HepG2 (cell line): Measurements from ENCODE around the gene NCMAP. TPM values are rescaled to one million over a fixed set of nuclear protein-coding genes. Genes with fewer than 3 reads are reported as not detected.

ENCODE experiments used
- BRCA1 ChIP-seq: sonication (generic); formaldehyde crosslinking; IDR thresholded peaks from 2 replicates; pipeline ENCODE4 v1.4.0; 2020; ENCODE audit warnings: missing genetic modification reagents
- CHCHD3 ChIP-seq: sonication (generic); formaldehyde crosslinking; IDR thresholded peaks from 2 replicates; pipeline ENCODE4 v1.8.0; 2022; ENCODE audit warnings: mild to moderate bottlenecking, missing genetic modification reagents, moderate library complexity
- FOXP1 ChIP-seq, 2 experiments: fragments of 450-650 bp in 1 of 2; IDR thresholded peaks; 2 replicates each; pipeline ENCODE4 v1.6.1; 2017 to 2018; ENCODE audit warnings: antibody characterized with exemption in 1 of 2
- HNRNPUL1 ChIP-seq: fragments of 200-400 bp; formaldehyde crosslinking; IDR thresholded peaks from 2 replicates; pipeline ENCODE4 v1.6.1; 2017; ENCODE audit warnings: low read depth, mild to moderate bottlenecking, low read length, moderate library complexity
- ISX ChIP-seq: sonication (generic); formaldehyde crosslinking; conservative IDR thresholded peaks from 2 replicates; pipeline ENCODE4 v1.5.0; 2020; ENCODE audit warnings: missing genetic modification reagents
- KDM1A ChIP-seq: IDR thresholded peaks from 2 replicates; pipeline ENCODE4 v1.6.1; 2016; ENCODE audit warnings: missing compliant biosample characterization
- KLF11 ChIP-seq: IDR thresholded peaks from 2 replicates; pipeline ENCODE4 v1.6.1; 2016; ENCODE audit warnings: missing compliant biosample characterization
- MED1 ChIP-seq: sonication (generic); formaldehyde crosslinking; IDR thresholded peaks from 2 replicates; pipeline ENCODE4 v1.4.0; 2020; ENCODE audit warnings: missing genetic modification reagents
- MXD4 ChIP-seq: IDR thresholded peaks from 2 replicates; pipeline ENCODE4 v1.6.1; 2016; ENCODE audit warnings: mild to moderate bottlenecking, missing biosample characterization, missing genetic modification reagents
- NCOA5 ChIP-seq: sonication (generic); formaldehyde crosslinking; IDR thresholded peaks from 2 replicates; pipeline ENCODE4 v1.4.0; 2020; ENCODE audit warnings: missing genetic modification reagents
- NONO ChIP-seq, 2 experiments: fragments of 450-650 bp in 1 of 2; sonication (generic) in 1 of 2; formaldehyde crosslinking in 1 of 2; IDR thresholded peaks in 1 of 2; conservative IDR thresholded peaks in 1 of 2; 2 replicates each; pipeline versions ENCODE4 v1.6.1 to v1.8.0; 2017 to 2022; ENCODE audit warnings: mild to moderate bottlenecking in 1 of 2, missing genetic modification reagents in 1 of 2, moderate library complexity in 1 of 2
- NRL ChIP-seq: sonication (generic); formaldehyde crosslinking; IDR thresholded peaks from 2 replicates; pipeline ENCODE4 v1.5.0; 2020; ENCODE audit warnings: missing genetic modification reagents, mild to moderate bottlenecking, moderate library complexity, borderline replicate concordance
- SP140L ChIP-seq: sonication (generic); formaldehyde crosslinking; IDR thresholded peaks from 2 replicates; pipeline ENCODE4 v1.4.0; 2020; ENCODE audit warnings: missing genetic modification reagents, borderline replicate concordance
- ZBTB7A ChIP-seq: sonication (generic); formaldehyde crosslinking; IDR thresholded peaks from 2 replicates; pipeline ENCODE4 v1.8.0; 2022; ENCODE audit warnings: mild to moderate bottlenecking, missing genetic modification reagents
- ZBTB7B ChIP-seq: sonication (generic); formaldehyde crosslinking; IDR thresholded peaks from 2 replicates; pipeline ENCODE4 v1.4.0; 2020; ENCODE audit warnings: missing genetic modification reagents
- ZFP90 ChIP-seq: sonication (generic); formaldehyde crosslinking; IDR thresholded peaks from 2 replicates; pipeline ENCODE4 v1.8.0; 2022; ENCODE audit warnings: missing genetic modification reagents, mild to moderate bottlenecking, inconsistent platforms, borderline replicate concordance
- ZNF225 ChIP-seq: sonication (generic); formaldehyde crosslinking; IDR thresholded peaks from 2 replicates; pipeline ENCODE4 v1.4.0; 2020; ENCODE audit warnings: mild to moderate bottlenecking, missing genetic modification reagents
- ZNF430 ChIP-seq: sonication (generic); formaldehyde crosslinking; IDR thresholded peaks from 2 replicates; pipeline ENCODE4 v1.9.0; 2021; ENCODE audit warnings: mild to moderate bottlenecking, missing genetic modification reagents
- ZNF441 ChIP-seq: sonication (generic); formaldehyde crosslinking; IDR thresholded peaks from 2 replicates; pipeline ENCODE4 v1.7.0; 2021; ENCODE audit warnings: missing genetic modification reagents, borderline replicate concordance
- ZNF644 ChIP-seq: IDR thresholded peaks from 2 replicates; pipeline ENCODE4 v1.6.1; 2016; ENCODE audit warnings: low read depth
- ZNF713 ChIP-seq: sonication (generic); formaldehyde crosslinking; IDR thresholded peaks from 2 replicates; pipeline ENCODE4 v1.4.0; 2020; ENCODE audit warnings: mild to moderate bottlenecking, missing genetic modification reagents
- ZNF747 ChIP-seq: sonication (generic); formaldehyde crosslinking; IDR thresholded peaks from 2 replicates; pipeline ENCODE4 v1.8.1; 2023; ENCODE audit warnings: missing genetic modification reagents, mild to moderate bottlenecking, borderline replicate concordance
- ZNF770 ChIP-seq: sonication (generic); formaldehyde crosslinking; IDR thresholded peaks from 2 replicates; pipeline ENCODE4 v1.5.0; 2020; ENCODE audit warnings: mild to moderate bottlenecking, missing genetic modification reagents
- polyA plus RNA-seq, 8 experiments: library from polyadenylated mRNA; depleted of rRNA in 3 of 8; stranded (reverse) in 7 of 8; unstranded in 1 of 8; fragments of >200 nt; fragmentation: Illumina TruSeq in 4 of 8; extraction: Trizol in 4 of 8; gene quantifications; 2 replicates each; pipeline versions ENCODE4 v1.2.1 to v1.2.3, GENCODE V29; 2011 to 2016; ENCODE audit warnings: low read depth in 4 of 8, missing spikeins in 1 of 8, mixed read lengths in 1 of 8; ENCODE audit not compliant: insufficient read depth in 1 of 8
- total RNA-seq, 5 experiments: library from RNA; depleted of rRNA; stranded (reverse); fragments of >200 nt; fragmentation: Illumina TruSeq; extraction: Trizol; gene quantifications; 2 replicates each; pipeline ENCODE4 v1.2.3, GENCODE V29; 2016; ENCODE audit warnings: low read depth in 1 of 5
- TF ChIP-seq, protein P1 (sequence below): sonication (generic); formaldehyde crosslinking; IDR thresholded peaks from 2 replicates; pipeline ENCODE4 v1.5.0; 2020; ENCODE audit warnings: mild to moderate bottlenecking, missing genetic modification reagents
- TF ChIP-seq, protein P2 (sequence below): sonication (generic); formaldehyde crosslinking; IDR thresholded peaks from 2 replicates; pipeline ENCODE4 v1.8.0; 2022; ENCODE audit warnings: missing genetic modification reagents, mild to moderate bottlenecking, moderate library complexity, borderline replicate concordance

Gene NCMAP
- total and polyA plus RNA-seq, 2 of the 13 experiments (the other 11 are each of a cell fraction or from before 2014, with no cell fraction given) = 2.7 to 20.0 TPM

GRCh38 chr1:24541711-24542346, 14.1 kb upstream of the NCMAP start (continued):
- TF ChIP-seq ISX (CRISPR knock-in tag) (no peak), KDM1A (CRISPR knock-in tag) (peak; percentile 52; the same call in 1 of the 2 replicates), KLF11 (CRISPR knock-in tag) (no peak), SP140L (0 out of 2 replicates have a peak, but pooled peaks have one; percentile 30), BRCA1 (CRISPR knock-in tag) (no peak), HNRNPUL1 (no peak), MED1 (CRISPR knock-in tag) (0 out of 2 replicates have a peak, but pooled peaks have one; percentile 14), ZNF770 (no peak), NCOA5 (no peak), ZBTB7A (CRISPR knock-in tag) (no peak), ZFP90 (CRISPR knock-in tag) (no peak), ZNF441 (CRISPR knock-in tag) (no peak), NONO (IDR thresholded peaks at IDR 0.05) (no peak), NONO (CRISPR knock-in tag; conservative IDR thresholded peaks at IDR 0.05) (0 out of 2 replicates have a peak, but pooled peaks have one; percentile 7), ZBTB7B (CRISPR knock-in tag) (no peak), ZNF225 (CRISPR knock-in tag) (no peak), NRL (CRISPR knock-in tag) (no peak), ZNF430 (no peak), MXD4 (CRISPR knock-in tag) (no peak), ZNF644 (CRISPR knock-in tag) (no peak), ZNF747 (no peak), CHCHD3 (no peak), FOXP1 (IDR thresholded peaks at IDR 0.05) (no peak), FOXP1 (CRISPR knock-in tag; IDR thresholded peaks at IDR 0.05) (no peak), ZNF713 (CRISPR knock-in tag) (no peak)
- TF ChIP-seq, protein P1, sequence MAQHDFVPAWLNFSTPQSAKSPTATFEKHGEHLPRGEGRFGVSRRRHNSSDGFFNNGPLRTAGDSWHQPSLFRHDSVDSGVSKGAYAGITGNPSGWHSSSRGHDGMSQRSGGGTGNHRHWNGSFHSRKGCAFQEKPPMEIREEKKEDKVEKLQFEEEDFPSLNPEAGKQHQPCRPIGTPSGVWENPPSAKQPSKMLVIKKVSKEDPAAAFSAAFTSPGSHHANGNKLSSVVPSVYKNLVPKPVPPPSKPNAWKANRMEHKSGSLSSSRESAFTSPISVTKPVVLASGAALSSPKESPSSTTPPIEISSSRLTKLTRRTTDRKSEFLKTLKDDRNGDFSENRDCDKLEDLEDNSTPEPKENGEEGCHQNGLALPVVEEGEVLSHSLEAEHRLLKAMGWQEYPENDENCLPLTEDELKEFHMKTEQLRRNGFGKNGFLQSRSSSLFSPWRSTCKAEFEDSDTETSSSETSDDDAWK (CRISPR knock-in tag) = no peak
- TF ChIP-seq, protein P2, sequence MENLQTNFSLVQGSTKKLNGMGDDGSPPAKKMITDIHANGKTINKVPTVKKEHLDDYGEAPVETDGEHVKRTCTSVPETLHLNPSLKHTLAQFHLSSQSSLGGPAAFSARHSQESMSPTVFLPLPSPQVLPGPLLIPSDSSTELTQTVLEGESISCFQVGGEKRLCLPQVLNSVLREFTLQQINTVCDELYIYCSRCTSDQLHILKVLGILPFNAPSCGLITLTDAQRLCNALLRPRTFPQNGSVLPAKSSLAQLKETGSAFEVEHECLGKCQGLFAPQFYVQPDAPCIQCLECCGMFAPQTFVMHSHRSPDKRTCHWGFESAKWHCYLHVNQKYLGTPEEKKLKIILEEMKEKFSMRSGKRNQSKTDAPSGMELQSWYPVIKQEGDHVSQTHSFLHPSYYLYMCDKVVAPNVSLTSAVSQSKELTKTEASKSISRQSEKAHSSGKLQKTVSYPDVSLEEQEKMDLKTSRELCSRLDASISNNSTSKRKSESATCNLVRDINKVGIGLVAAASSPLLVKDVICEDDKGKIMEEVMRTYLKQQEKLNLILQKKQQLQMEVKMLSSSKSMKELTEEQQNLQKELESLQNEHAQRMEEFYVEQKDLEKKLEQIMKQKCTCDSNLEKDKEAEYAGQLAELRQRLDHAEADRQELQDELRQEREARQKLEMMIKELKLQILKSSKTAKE (CRISPR knock-in tag) = no peak
